HepG2 (cell line): Measurements from ENCODE around the gene APIP. TPM values are rescaled to one million over a fixed set of nuclear protein-coding genes. Genes with fewer than 3 reads are reported as not detected.

Experiments
- ATAC-seq: fragments of 200-7000 bp; cut with Tn5 transposase; 3 replicates; pipeline ENCODE4 v1.9.1; 2020; ENCODE audit warnings: mild to moderate bottlenecking, moderate library complexity
- BruUV-seq: library from RNA; stranded (reverse); fragments of 400-500 nt; replicated peaks from 2 replicates; lab custom pipeline; 2021; lab: Mats Ljungman, UMichigan
- CTCF ChIA-PET: fragments of 300-600 bp; formaldehyde crosslinking; extraction: SDS; loops from one replicate; lab custom pipeline; 2021; ENCODE audit warnings: low total read pairs, inconsistent platforms, low intra/inter-chr PET ratio; lab: Yijun Ruan, JAX
- POLR2A ChIA-PET: fragments of 350-600 bp; sonication (Branson Sonifier 250); formaldehyde crosslinking; loops from one replicate; lab custom pipeline; 2020; ENCODE audit warnings: antibody characterized with exemption, inconsistent platforms; lab: Yijun Ruan, JAX
- DNase-seq: peaks from one replicate; pipeline ENCODE4 v3.0.0-alpha.2; 2015; ENCODE audit warnings: low spot score
- FAIRE-seq: peaks from 3 replicates; lab custom pipeline; 2011; peaks lifted over from hg19 to GRCh38; lab: Jason Lieb, UNC
- H2AFZ ChIP-seq: one replicate; pipeline ENCODE4 v1.6.1; 2011; ENCODE audit warnings: low read length, inconsistent platforms
- H3K27ac ChIP-seq: fragments of 300-600 bp; 3 replicates; pipeline ENCODE4 v1.8.0; 2011; ENCODE audit warnings: mixed run types, mild to moderate bottlenecking, mixed read lengths, low read length, inconsistent platforms; ENCODE audit not compliant: insufficient read depth; ENCODE audit errors: extremely low read length
- H3K27me3 ChIP-seq, 2 experiments: fragments of 200-600 bp in 1 of 2; 2 replicates in 1 of 2; 3 replicates in 1 of 2; pipeline versions ENCODE4 v1.6.0 to v1.8.0; 2011; ENCODE audit warnings: low read length in 2 of 2, mild to moderate bottlenecking in 2 of 2, moderate library complexity in 2 of 2, inconsistent platforms in 1 of 2; ENCODE audit not compliant: insufficient read depth in 2 of 2, control insufficient read depth in 1 of 2
- H3K36me3 ChIP-seq, 2 experiments: fragments of 200-600 bp in 1 of 2; replicated peaks in 1 of 2; 2 replicates in 1 of 2; 3 replicates in 1 of 2; pipeline versions ENCODE4 v1.5.1 to v1.8.0; 2011; ENCODE audit warnings: low read length in 2 of 2, inconsistent platforms in 1 of 2; ENCODE audit not compliant: insufficient read depth in 2 of 2, control insufficient read depth in 1 of 2
- H3K4me1 ChIP-seq: 2 replicates; pipeline ENCODE4 v1.5.1; 2012; ENCODE audit warnings: low read length, inconsistent platforms; ENCODE audit not compliant: insufficient read depth
- H3K4me2 ChIP-seq: 2 replicates; pipeline ENCODE4 v1.6.0; 2011; ENCODE audit warnings: low read depth, low read length, inconsistent platforms
- H3K4me3 ChIP-seq, 3 experiments: fragments of 200-600 bp in 1 of 3; sonication (generic), shearing (Covaris generic) in 1 of 3; replicated peaks in 1 of 3; 2 replicates each; pipeline ENCODE4 v1.5.1; 2011 to 2016; ENCODE audit warnings: low read length in 3 of 3, inconsistent platforms in 2 of 3, low read depth in 2 of 3, mild to moderate bottlenecking in 2 of 3, control low read depth in 1 of 3, mixed read lengths in 1 of 3; ENCODE audit not compliant: insufficient read depth in 1 of 3
- H3K79me2 ChIP-seq: one replicate; pipeline ENCODE4 v1.6.1; 2011; ENCODE audit warnings: low read length, inconsistent platforms; ENCODE audit not compliant: insufficient read depth
- H3K9ac ChIP-seq: 2 replicates; pipeline ENCODE4 v1.6.0; 2011; ENCODE audit warnings: mild to moderate bottlenecking, low read depth, low read length, inconsistent platforms; ENCODE audit not compliant: insufficient read depth
- H3K9me3 ChIP-seq: 2 replicates; pipeline ENCODE4 v1.5.1; 2012; ENCODE audit warnings: mild to moderate bottlenecking, low read length
- H4K20me1 ChIP-seq: 2 replicates; pipeline ENCODE4 v1.6.0; 2011; ENCODE audit warnings: inconsistent platforms, mild to moderate bottlenecking, low read length, moderate library complexity; ENCODE audit not compliant: insufficient read depth
- E2F5 ChIP-seq: sonication (generic); formaldehyde crosslinking; conservative IDR thresholded peaks from 2 replicates; pipeline ENCODE4 v1.4.0; 2020; ENCODE audit warnings: missing genetic modification reagents
- HDAC6 ChIP-seq: fragments of 200-600 bp; sonication (generic); IDR thresholded peaks from 2 replicates; pipeline ENCODE4 v1.7.0; 2017; ENCODE audit warnings: mild to moderate bottlenecking, antibody characterized with exemption, low read length, low read depth
- MNT ChIP-seq: fragments of 450-650 bp; IDR thresholded peaks from 2 replicates; pipeline ENCODE4 v1.6.1; 2016
- NFATC3 ChIP-seq: sonication (generic); formaldehyde crosslinking; IDR thresholded peaks from 2 replicates; pipeline ENCODE4 v1.5.1; 2020; ENCODE audit warnings: mild to moderate bottlenecking, missing genetic modification reagents
- PRDM10 ChIP-seq: sonication (generic); formaldehyde crosslinking; IDR thresholded peaks from 2 replicates; pipeline ENCODE4 v1.4.0; 2020; ENCODE audit warnings: low read depth, missing genetic modification reagents
- PRDM4 ChIP-seq: sonication (generic); formaldehyde crosslinking; IDR thresholded peaks from 2 replicates; pipeline ENCODE4 v1.9.0; 2021; ENCODE audit warnings: missing genetic modification reagents, borderline replicate concordance
- SMARCE1 ChIP-seq: fragments of 450-650 bp; IDR thresholded peaks from 2 replicates; pipeline ENCODE4 v1.6.1; 2017; ENCODE audit warnings: borderline replicate concordance
- SMC3 ChIP-seq: IDR thresholded peaks from 2 replicates; pipeline ENCODE4 v1.6.1; 2011; ENCODE audit warnings: low read length, improper control_type of control experiment
- ZC3H13 ChIP-seq: sonication (generic); formaldehyde crosslinking; IDR thresholded peaks from 2 replicates; pipeline ENCODE4 v1.8.1; 2023; ENCODE audit warnings: mild to moderate bottlenecking, missing genetic modification reagents, moderate library complexity
- ZNF574 ChIP-seq: sonication (generic); formaldehyde crosslinking; IDR thresholded peaks from 2 replicates; pipeline ENCODE4 v1.4.0; 2020; ENCODE audit warnings: missing genetic modification reagents
- WGBS: methylation state at CpG from one replicate; pipeline ENCODE4 v1.1.6; 2017; ENCODE audit warnings: low lambda C conversion rate; 5-methylcytosine and 5-hydroxymethylcytosine counted together
- in situ Hi-C: cut with HindIII; loops from 2 replicates; pipeline ENCODE4 v1.10.0; 2017; ENCODE audit warnings: low pct_unique_long_range_greater_than_20kb; ENCODE audit not compliant: extremely low pct_ligation_motif_present
- intact Hi-C: fragments of 100-400 bp; cut with micrococcal nuclease; formaldehyde crosslinking; loops from one replicate; pipeline ENCODE4 v1.10.0; 2022; ENCODE audit not compliant: unreplicated experiment
- polyA plus RNA-seq, 8 experiments: library from polyadenylated mRNA; depleted of rRNA in 3 of 8; stranded (reverse) in 7 of 8; unstranded in 1 of 8; fragments of >200 nt; fragmentation: Illumina TruSeq in 4 of 8; extraction: Trizol in 4 of 8; gene quantifications; 2 replicates each; pipeline versions ENCODE4 v1.2.1 to v1.2.3, GENCODE V29; 2011 to 2016; ENCODE audit warnings: low read depth in 4 of 8, missing spikeins in 1 of 8, mixed read lengths in 1 of 8; ENCODE audit not compliant: insufficient read depth in 1 of 8
- total RNA-seq, 5 experiments: library from RNA; depleted of rRNA; stranded (reverse); fragments of >200 nt; fragmentation: Illumina TruSeq; extraction: Trizol; gene quantifications; 2 replicates each; pipeline ENCODE4 v1.2.3, GENCODE V29; 2016; ENCODE audit warnings: low read depth in 1 of 5

APIP gene
- total and polyA plus RNA-seq, 2 of the 13 experiments (the other 11 are each of a cell fraction or from before 2014, with no cell fraction given), result 16.9 to 31.0 TPM

- TF ChIP-seq SMARCE1 (no peak), ZNF574 (CRISPR knock-in tag) (0 out of 2 replicates have a peak, but pooled peaks have one; percentile 16), PRDM10 (no peak), SMC3 (peak; percentile 49; the same call in 1 of the 2 replicates), HDAC6 (no peak)
These were observed 75.3 kb downstream of the APIP start (continued) for GRCh38 chr11:34840736-34841386.

GRCh38 chr11:34839969-34840368 lies 76.2 kb downstream of the APIP start:
- Histone ChIP-seq H3K36me3 (no peaks in the 10 kb centered on the region), H3K4me1 (peaks cover 29% of the 10 kb centered on the region), H3K9ac (no peak overlapping the region), H4K20me1 (no peaks in the 10 kb centered on the region), H3K79me2 (no peaks in the 10 kb centered on the region), H3K27ac (no peak overlapping the region), H3K9me3 (no peaks in the 10 kb centered on the region), H2AFZ (no peak overlapping the region), H3K4me3 (no peak overlapping the region), H3K27me3 (no peaks in the 10 kb centered on the region), H3K4me2 (no peak overlapping the region)
- POLR2A ChIA-PET, result interaction anchor here (1.2 kb wide), 1 partner anchor 15 kb away, joined by 3 read pairs; no protein-coding TSS in a partner anchor
- intact Hi-C loops (no loop called here), in situ Hi-C loops (no loop called here)
- CTCF ChIA-PET, result interaction anchor here (1.4 kb wide), 1 partner anchor 52 kb away, joined by 6 read pairs; no protein-coding TSS in a partner anchor
- 100% methylated on average over 2 of the region's 2 CpGs for WGBS
- ATAC-seq (no peak), DNase-seq (no peak), FAIRE-seq (no peak)
- BruUV-seq, result no TSS peak
- TF ChIP-seq NFATC3 (CRISPR knock-in tag), result no peak
- TF ChIP-seq PRDM4, result no peak
- no peak for TF ChIP-seq MNT
- TF ChIP-seq E2F5 (CRISPR knock-in tag), result no peak
- no peak for TF ChIP-seq ZC3H13 (CRISPR knock-in tag)
